Activated CD4-positive, alpha-beta T cell treated with anti-CD3 and anti-CD28 coated beads for 48 hours (primary cell): Measurements from ENCODE around the gene SUN1.
A peak's percentile ranks its signal among the peaks of the same experiment; 100 is the strongest.

ENCODE experiments used
- DNase-seq: peaks from one replicate; pipeline ENCODE4 v3.0.0-alpha.2; 2020

Gene SUN1

GRCh38 chr7:815284-816216, 16.7 kb upstream of the SUN1 start:
- peak; percentile 39 for DNase-seq

GRCh38 chr7:816300-816750, 16.0 kb upstream of the SUN1 start:
- DNase-seq, result peak; percentile 98

GRCh38 chr7:816751-817671, 15.3 kb upstream of the SUN1 start:
- DNase-seq, result peak; percentile 72

- DNase-seq, result no peak
Measured at GRCh38 chr7:818031-818699, 14.1 kb upstream of the SUN1 start.

- DNase-seq, result no peak
Measured at GRCh38 chr7:820341-820740, 11.9 kb upstream of the SUN1 start.

- no peak for DNase-seq
Measured at GRCh38 chr7:821688-822087, 10.6 kb upstream of the SUN1 start.

- DNase-seq, result no peak
Measured at GRCh38 chr7:822692-823276, 9.5 kb upstream of the SUN1 start.

GRCh38 chr7:823649-824048, 8.6 kb upstream of the SUN1 start:
- DNase-seq, result no peak

GRCh38 chr7:824081-824480, 8.2 kb upstream of the SUN1 start:
- DNase-seq, result no peak

- DNase-seq, result no peak
Measured at GRCh38 chr7:824664-825063, 7.6 kb upstream of the SUN1 start.

- no peak for DNase-seq
Measured at GRCh38 chr7:825386-825785, 6.9 kb upstream of the SUN1 start.

GRCh38 chr7:826230-826917, 5.9 kb upstream of the SUN1 start:
- no peak for DNase-seq

- no peak for DNase-seq
Measured at GRCh38 chr7:828793-829561, 3.3 kb upstream of the SUN1 start.

- no peak for DNase-seq
Measured at GRCh38 chr7:830069-830468, 2.2 kb upstream of the SUN1 start.

GRCh38 chr7:831596-832166, 595 bp upstream of the SUN1 start:
- peak; percentile 32 for DNase-seq

- no peak for DNase-seq
Measured at GRCh38 chr7:832968-833424, 720 bp downstream of the SUN1 start.

GRCh38 chr7:833601-834258, 1.5 kb downstream of the SUN1 start:
- DNase-seq, result no peak

- no peak for DNase-seq
Measured at GRCh38 chr7:834277-834676, 2.0 kb downstream of the SUN1 start.

GRCh38 chr7:835021-835420, 2.7 kb downstream of the SUN1 start:
- no peak for DNase-seq
